Activated gamma-delta T cell (primary cell): ENCODE data around the gene TBC1D22A.
A peak's percentile ranks its signal among the peaks of the same experiment; 100 is the strongest.

Experiments
- DNase-seq: peaks from one replicate; lab custom pipeline; 2025; lab: John Stamatoyannopoulos, UW

The TBC1D22A gene

GRCh38 chr22:46795845-46796565, 33.6 kb downstream of the TBC1D22A start:
- no peak for DNase-seq

GRCh38 chr22:46796566-46797195, 34.2 kb downstream of the TBC1D22A start:
- DNase-seq = no peak

GRCh38 chr22:46797355-46797754, 34.9 kb downstream of the TBC1D22A start:
- DNase-seq = no peak

- no peak for DNase-seq
Observed at GRCh38 chr22:46798041-46798365, 35.6 kb downstream of the TBC1D22A start.

- DNase-seq = peak; percentile 37
Observed at GRCh38 chr22:46798366-46799350, 36.2 kb downstream of the TBC1D22A start.

GRCh38 chr22:46799626-46800025, 37.2 kb downstream of the TBC1D22A start:
- no peak for DNase-seq

- DNase-seq = no peak
Observed at GRCh38 chr22:46800102-46800857, 37.8 kb downstream of the TBC1D22A start.

GRCh38 chr22:46801331-46801811, 38.9 kb downstream of the TBC1D22A start:
- no peak for DNase-seq

- no peak for DNase-seq
Observed at GRCh38 chr22:46801826-46802607, 39.6 kb downstream of the TBC1D22A start.

GRCh38 chr22:46802608-46803027, 40.2 kb downstream of the TBC1D22A start:
- no peak for DNase-seq

- peak; percentile 36 for DNase-seq
Observed at GRCh38 chr22:46803031-46803880, 40.8 kb downstream of the TBC1D22A start.

- no peak for DNase-seq
Observed at GRCh38 chr22:46803936-46804335, 41.5 kb downstream of the TBC1D22A start.

GRCh38 chr22:46806794-46807193, 44.3 kb downstream of the TBC1D22A start:
- no peak for DNase-seq

GRCh38 chr22:46807458-46807857, 45.0 kb downstream of the TBC1D22A start:
- no peak for DNase-seq

- DNase-seq = no peak
Observed at GRCh38 chr22:46809153-46809885, 46.9 kb downstream of the TBC1D22A start.

GRCh38 chr22:46810856-46811786, 48.7 kb downstream of the TBC1D22A start:
- DNase-seq = no peak

GRCh38 chr22:46812034-46812605, 49.7 kb downstream of the TBC1D22A start:
- no peak for DNase-seq

- DNase-seq = no peak
Observed at GRCh38 chr22:46812788-46813187, 50.3 kb downstream of the TBC1D22A start.
